Endothelial cell (in vitro differentiated cells): ENCODE measurements around the gene DERL3. TPM values are rescaled to one million over a fixed set of nuclear protein-coding genes. Genes with fewer than 3 reads are reported as not detected.
A peak's percentile ranks its signal among the peaks of the same experiment; 100 is the strongest.

ENCODE experiments used
- DNase-seq: peaks from one replicate; pipeline ENCODE4 v3.0.0; 2021; ENCODE audit warnings: low spot score
- H3K27ac Mint-ChIP-seq: one replicate; pipeline ENCODE4 v1.8.0; 2021; ENCODE audit warnings: mixed read lengths, inconsistent platforms; ENCODE audit not compliant: unreplicated experiment
- H3K27me3 Mint-ChIP-seq: one replicate; pipeline ENCODE4 v1.8.0; 2021; ENCODE audit warnings: mild to moderate bottlenecking, moderate library complexity, mixed read lengths, inconsistent platforms; ENCODE audit not compliant: unreplicated experiment
- H3K36me3 Mint-ChIP-seq: one replicate; pipeline ENCODE4 v1.8.0; 2021; ENCODE audit warnings: mild to moderate bottlenecking, low read depth, mixed read lengths, inconsistent platforms; ENCODE audit not compliant: unreplicated experiment
- H3K4me1 Mint-ChIP-seq: one replicate; pipeline ENCODE4 v1.8.0; 2021; ENCODE audit warnings: mild to moderate bottlenecking, mixed read lengths, inconsistent platforms; ENCODE audit not compliant: unreplicated experiment
- H3K4me3 Mint-ChIP-seq: one replicate; pipeline ENCODE4 v1.8.0; 2021; ENCODE audit warnings: mild to moderate bottlenecking, mixed read lengths, inconsistent platforms; ENCODE audit not compliant: unreplicated experiment
- H3K9me3 Mint-ChIP-seq: one replicate; pipeline ENCODE4 v1.8.0; 2021; ENCODE audit warnings: mixed read lengths, inconsistent platforms; ENCODE audit not compliant: unreplicated experiment
- CTCF ChIP-seq: fragments of 200-600 bp; sonication (generic); IDR thresholded peaks from one replicate; pipeline ENCODE4 v1.5.0; 2021; ENCODE audit warnings: antibody characterized with exemption; ENCODE audit not compliant: unreplicated experiment
- total RNA-seq: library from RNA; stranded (reverse); fragmentation: NEBNext Ultra II Directional; extraction: Animal tissue kit (Norgen Biotek cat#: 25700); gene quantifications from one replicate; pipeline ENCODE4 v1.2.1, GENCODE V29; 2021; ENCODE audit not compliant: unreplicated experiment

The DERL3 gene
- total RNA-seq, 1 donor from 2014 or later, result 1.3 TPM

DNA sequence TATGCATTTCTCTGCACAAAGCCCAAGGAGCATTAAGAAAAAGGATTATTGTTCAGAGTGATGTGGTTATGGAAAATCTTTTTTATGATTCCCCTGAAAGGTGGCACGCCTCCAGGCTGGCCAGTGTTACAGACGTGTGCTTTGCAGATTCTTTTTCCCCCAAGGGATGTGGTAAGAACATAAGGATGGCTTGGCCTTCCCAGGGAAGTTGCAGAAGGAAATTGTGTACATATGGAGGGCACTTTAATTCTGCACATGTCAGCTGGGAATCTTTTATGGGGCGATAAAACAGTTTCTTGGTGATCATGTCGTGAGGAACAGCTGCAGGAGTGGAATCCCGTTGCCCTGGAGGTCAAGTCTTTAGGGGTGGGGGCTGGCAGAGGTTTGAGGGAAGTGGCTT, 42.3 kb downstream of the DERL3 start:
- Mint-ChIP-seq H3K4me3 (no peak overlapping the region), H3K4me1 (no peaks in the 10 kb centered on the region), H3K36me3 (peaks cover 38% of the 10 kb centered on the region), H3K27me3 (no peaks in the 10 kb centered on the region), H3K27ac (no peak overlapping the region), H3K9me3 (no peaks in the 10 kb centered on the region)
- DNase-seq, result no peak
- no peak for TF ChIP-seq CTCF

DNA sequence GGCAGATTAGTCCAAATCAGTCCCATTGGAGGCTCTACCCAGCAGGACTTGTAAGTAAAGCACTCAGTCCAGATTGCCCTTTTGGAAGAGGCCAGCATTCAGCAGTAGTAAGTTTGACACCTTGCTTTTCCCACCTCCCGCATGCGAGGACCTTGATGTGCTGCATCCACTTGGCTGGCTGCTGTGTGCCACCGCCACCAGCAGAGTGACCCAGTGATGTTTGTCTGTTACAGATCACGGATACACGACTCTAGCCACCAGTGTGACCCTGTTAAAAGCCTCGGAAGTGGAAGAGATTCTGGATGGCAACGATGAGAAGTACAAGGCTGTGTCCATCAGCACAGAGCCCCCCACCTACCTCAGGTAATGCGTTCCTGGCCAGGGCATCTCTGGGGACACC, 45.5 kb downstream of the DERL3 start:
- TF ChIP-seq CTCF, result no peak
- Mint-ChIP-seq H3K27me3 (no peaks in the 10 kb centered on the region), H3K4me1 (no peaks in the 10 kb centered on the region), H3K9me3 (no peaks in the 10 kb centered on the region), H3K27ac (no peak overlapping the region), H3K36me3 (peaks cover 22% of the 10 kb centered on the region), H3K4me3 (peak overlapping the region; percentile 57)
- DNase-seq, result no peak

GRCh38 chr22:23791738-23792645, 46.8 kb downstream of the DERL3 start:
- peaks cover 2% of the 10 kb centered on the region for H3K27me3 Mint-ChIP-seq
- no peak for TF ChIP-seq CTCF
- DNase-seq, result no peak
- no peak overlapping the region for H3K4me3 Mint-ChIP-seq
- peaks cover 7% of the 10 kb centered on the region for H3K4me1 Mint-ChIP-seq
- no peak overlapping the region for H3K27ac Mint-ChIP-seq
- peaks cover 22% of the 10 kb centered on the region for H3K36me3 Mint-ChIP-seq
- H3K9me3 Mint-ChIP-seq, result no peaks in the 10 kb centered on the region

DNA sequence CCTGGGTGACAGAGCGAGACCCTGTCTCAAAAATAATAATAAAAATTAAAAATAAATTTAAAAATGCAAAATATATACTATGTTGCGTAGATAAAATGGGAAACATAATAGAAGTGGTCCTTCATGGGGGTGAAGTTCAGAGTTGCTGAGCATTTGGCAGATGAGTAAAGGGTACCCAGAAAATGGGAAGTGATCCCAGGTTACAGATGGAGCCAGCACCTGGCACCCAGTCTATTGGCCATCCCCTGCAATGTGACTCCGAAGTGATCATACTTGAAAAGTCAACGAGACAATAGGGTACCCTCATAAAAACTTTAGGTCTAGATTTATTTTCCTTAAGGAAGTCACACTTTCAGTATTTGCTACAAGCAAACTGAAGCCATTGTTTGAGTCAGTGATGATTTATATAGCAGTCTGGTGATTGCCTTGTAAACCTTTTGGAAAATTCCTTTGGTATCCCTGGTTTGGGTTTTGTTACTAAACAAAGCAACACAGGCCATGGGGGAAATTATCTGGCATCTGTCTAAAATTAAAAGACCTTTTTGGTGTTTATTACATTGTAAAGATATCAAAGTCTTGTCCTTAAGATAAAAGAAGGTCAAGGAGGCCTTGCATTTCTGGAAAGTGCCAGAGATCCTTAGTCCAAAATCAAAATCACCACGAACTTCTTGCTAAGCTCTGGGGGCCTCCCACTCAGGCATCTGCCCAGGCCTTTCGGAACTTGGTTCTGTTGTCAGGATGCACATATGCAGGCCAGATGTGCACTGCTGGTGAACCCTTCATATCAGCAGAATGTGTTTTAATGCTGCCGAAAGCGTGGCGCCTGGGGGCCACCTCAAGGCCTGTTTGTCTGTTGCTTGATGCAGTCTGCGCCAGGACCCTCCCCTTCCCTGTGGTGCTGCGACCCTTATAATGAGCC, 47.7 kb downstream of the DERL3 start:
- Mint-ChIP-seq H3K27me3 (peaks cover 2% of the 10 kb centered on the region), H3K9me3 (no peaks in the 10 kb centered on the region), H3K4me3 (no peak overlapping the region), H3K4me1 (peaks cover 11% of the 10 kb centered on the region), H3K36me3 (peaks cover 14% of the 10 kb centered on the region), H3K27ac (no peak overlapping the region)
- TF ChIP-seq CTCF, result no peak
- no peak for DNase-seq

- Mint-ChIP-seq H3K4me3 (no peak overlapping the region), H3K36me3 (peaks cover 12% of the 10 kb centered on the region), H3K4me1 (peaks cover 11% of the 10 kb centered on the region), H3K27ac (no peak overlapping the region), H3K27me3 (peaks cover 2% of the 10 kb centered on the region), H3K9me3 (no peaks in the 10 kb centered on the region)
- DNase-seq, result no peak
- TF ChIP-seq CTCF, result no peak
Observed at GRCh38 chr22:23789638-23790037, 49.2 kb downstream of the DERL3 start.
